IMR-90 (cell line): Measurements from ENCODE around the gene TBC1D1. TPM values are rescaled to one million over a fixed set of nuclear protein-coding genes. Genes with fewer than 3 reads are reported as not detected.

Experiments
- ATAC-seq: fragments of 200-7000 bp; cut with Tn5 transposase; 2 replicates; pipeline ENCODE4 v1.9.1; 2020; ENCODE audit warnings: low read depth, mild to moderate bottlenecking, moderate library complexity
- BruUV-seq: library from RNA; stranded (reverse); fragments of 400-500 nt; replicated peaks from 2 replicates; lab custom pipeline; 2021; lab: Mats Ljungman, UMichigan
- CTCF ChIA-PET: fragments of 300-600 bp; formaldehyde crosslinking; extraction: SDS; loops from one replicate; lab custom pipeline; 2021; ENCODE audit warnings: antibody characterized with exemption; lab: Yijun Ruan, JAX
- POLR2A ChIA-PET: fragments of 300-600 bp; sonication (Branson Sonifier 250); formaldehyde crosslinking; loops from one replicate; lab custom pipeline; 2022; ENCODE audit warnings: antibody characterized with exemption; ENCODE audit not compliant: unreplicated experiment; lab: Charles Lee
- DNase-seq: peaks from one replicate; pipeline ENCODE4 v3.0.0; 2013
- H2AFZ ChIP-seq: replicated peaks from 2 replicates; pipeline ENCODE3; 2013; ENCODE audit warnings: low read length, mild to moderate bottlenecking; ENCODE audit not compliant: poor library complexity
- H2AK5ac ChIP-seq: 2 replicates; pipeline ENCODE4 v1.6.1; 2013; ENCODE audit warnings: low read depth, low read length, inconsistent platforms
- H2AK9ac ChIP-seq: replicated peaks from 2 replicates; pipeline ENCODE3; 2013; ENCODE audit warnings: mild to moderate bottlenecking, low read depth, low read length, moderate library complexity; ENCODE audit not compliant: poor library complexity
- H2BK120ac ChIP-seq: 2 replicates; pipeline ENCODE4 v1.6.1; 2013; ENCODE audit warnings: low read depth, low read length, inconsistent platforms
- H2BK15ac ChIP-seq: 3 replicates; pipeline ENCODE4 v1.6.1; 2013; ENCODE audit warnings: low read depth, low read length, inconsistent platforms
- H2BK20ac ChIP-seq: 2 replicates; pipeline ENCODE4 v1.6.1; 2013; ENCODE audit warnings: low read depth, mild to moderate bottlenecking, inconsistent platforms, low read length, moderate library complexity
- H2BK5ac ChIP-seq: 2 replicates; pipeline ENCODE4 v1.6.1; 2013; ENCODE audit warnings: mild to moderate bottlenecking, low read depth, low read length, inconsistent platforms; ENCODE audit not compliant: poor library complexity, severe bottlenecking
- H3K14ac ChIP-seq: replicated peaks from 2 replicates; pipeline ENCODE4 v1.6.1; 2013; ENCODE audit warnings: low read depth, low read length, inconsistent platforms
- H3K18ac ChIP-seq: 2 replicates; pipeline ENCODE4 v1.6.1; 2013; ENCODE audit warnings: low read depth, low read length, control low read depth
- H3K23ac ChIP-seq: 2 replicates; pipeline ENCODE4 v1.6.1; 2013; ENCODE audit warnings: low read depth, low read length, inconsistent platforms
- H3K27ac ChIP-seq: 2 replicates; pipeline ENCODE4 v1.5.1; 2013; ENCODE audit warnings: mild to moderate bottlenecking, control low read depth, low read length; ENCODE audit not compliant: insufficient read depth
- H3K27me3 ChIP-seq: 2 replicates; pipeline ENCODE4 v1.6.1; 2013; ENCODE audit warnings: low read length; ENCODE audit not compliant: control insufficient read depth, insufficient read depth
- H3K36me3 ChIP-seq: 2 replicates; pipeline ENCODE4 v1.6.1; 2013; ENCODE audit warnings: low read length, mixed read lengths; ENCODE audit not compliant: control insufficient read depth, insufficient read depth
- H3K4ac ChIP-seq: 2 replicates; pipeline ENCODE4 v1.6.1; 2013; ENCODE audit warnings: low read depth, low read length, inconsistent platforms
- H3K4me1 ChIP-seq: 2 replicates; pipeline ENCODE4 v1.6.1; 2013; ENCODE audit warnings: low read length, mixed read lengths; ENCODE audit not compliant: control insufficient read depth, insufficient read depth
- H3K4me2 ChIP-seq: 2 replicates; pipeline ENCODE4 v1.6.1; 2013; ENCODE audit warnings: low read depth, mild to moderate bottlenecking, control low read depth, low read length, moderate library complexity
- H3K4me3 ChIP-seq: 2 replicates; pipeline ENCODE4 v1.5.1; 2013; ENCODE audit warnings: low read depth, mild to moderate bottlenecking, control low read depth, low read length, moderate library complexity; ENCODE audit not compliant: insufficient read depth
- H3K56ac ChIP-seq: 2 replicates; pipeline ENCODE4 v1.6.1; 2013; ENCODE audit warnings: low read length, inconsistent platforms; ENCODE audit not compliant: insufficient read depth; ENCODE audit errors: extremely low read depth
- H3K79me1 ChIP-seq, 2 experiments: 2 replicates each; pipeline ENCODE4 v1.6.1; 2013; ENCODE audit warnings: low read length in 2 of 2, inconsistent platforms in 1 of 2, low read depth in 1 of 2
- H3K9ac ChIP-seq: 2 replicates; pipeline ENCODE4 v1.6.1; 2013; ENCODE audit warnings: low read depth, low read length, control low read depth
- H3K9me1 ChIP-seq: 2 replicates; pipeline ENCODE4 v1.6.1; 2013; ENCODE audit warnings: low read length, inconsistent platforms; ENCODE audit not compliant: insufficient read depth
- H3K9me3 ChIP-seq: 2 replicates; pipeline ENCODE4 v1.6.1; 2013; ENCODE audit warnings: low read length; ENCODE audit not compliant: control insufficient read depth, insufficient read depth
- H4K20me1 ChIP-seq: 2 replicates; pipeline ENCODE4 v1.6.1; 2013; ENCODE audit warnings: low read length, inconsistent platforms; ENCODE audit not compliant: insufficient read depth
- H4K5ac ChIP-seq: 2 replicates; pipeline ENCODE4 v1.6.1; 2013; ENCODE audit warnings: mild to moderate bottlenecking, low read depth, low read length, control low read depth
- H4K8ac ChIP-seq, 2 experiments: 2 replicates each; pipeline ENCODE4 v1.6.1; 2013; ENCODE audit warnings: low read depth in 2 of 2, low read length in 2 of 2, control low read depth in 1 of 2, inconsistent platforms in 1 of 2
- H4K91ac ChIP-seq: 2 replicates; pipeline ENCODE4 v1.6.1; 2013; ENCODE audit warnings: low read depth, low read length, inconsistent platforms; ENCODE audit not compliant: insufficient read depth
- POLR2A ChIP-seq: IDR thresholded peaks from 2 replicates; pipeline ENCODE4 v1.6.1; 2012; ENCODE audit warnings: mild to moderate bottlenecking, low read depth, low read length
- WGBS, 2 experiments: methylation state at CpG; one replicate each; pipeline versions ENCODE4 v1.1.5 to v1.1.7; 2013; ENCODE audit warnings: missing lambda C conversion rate in 2 of 2; ENCODE audit not compliant: insufficient read length in 1 of 2; ENCODE audit errors: extremely low coverage in 2 of 2; 5-methylcytosine and 5-hydroxymethylcytosine counted together
- dilution Hi-C: fragments of 300-500 bp; cut with HindIII; formaldehyde crosslinking; loops from one replicate; pipeline ENCODE4 v1.14.3; 2018; ENCODE audit warnings: low sequenced_read_pairs; ENCODE audit not compliant: unreplicated experiment
- in situ Hi-C: fragments of 300-500 bp; cut with MboI; formaldehyde crosslinking; loops from 3 replicates; pipeline ENCODE4 v1.14.3; 2019; ENCODE audit warnings: low sequenced_read_pairs, inconsistent platforms, mixed read lengths
- intact Hi-C: fragments of 100-400 bp; cut with micrococcal nuclease; formaldehyde crosslinking; loops from 2 replicates; pipeline ENCODE4 v1.10.0; 2022
- polyA plus RNA-seq, 3 experiments: library from polyadenylated mRNA; depleted of rRNA; stranded (reverse); fragments of >200 nt; gene quantifications; 2 replicates each; pipeline ENCODE4 v1.2.3, GENCODE V29; 2012; ENCODE audit warnings: low replicate concordance in 1 of 3
- total RNA-seq: library from RNA; depleted of rRNA; stranded (reverse); fragments of >200 nt; gene quantifications from 2 replicates; pipeline ENCODE4 v1.2.3, GENCODE V29; 2012

The TBC1D1 gene
- total and polyA plus RNA-seq, 2 of the 4 experiments (the other 2 are of a cell fraction), result 42.4 to 104 TPM

- dilution Hi-C loops (no loop called here), intact Hi-C loops (loop anchor here (2.0 kb wide), 1 partner anchor 27 kb away; no protein-coding TSS in a partner anchor), in situ Hi-C loops (no loop called here)
- Histone ChIP-seq H2BK120ac (no peak overlapping the region), H3K27me3 (no peaks in the 10 kb centered on the region), H2BK5ac (no peak overlapping the region), H2AK9ac (no peak overlapping the region), H3K9ac (no peak overlapping the region), H4K8ac (no peak overlapping the region), H2BK15ac (no peak overlapping the region), H3K36me3 (no peaks in the 10 kb centered on the region), H2AK5ac (no peak overlapping the region), H3K27ac (no peak overlapping the region), H4K20me1 (peaks cover 12% of the 10 kb centered on the region; the same call in 1 of the 2 replicates), H3K56ac (no peak overlapping the region), H3K18ac (0 out of 2 replicates have a peak overlapping the region, but pooled peaks have one; percentile 22), H3K79me1 (peaks cover 15 to 61% of the 10 kb centered on the region in 2 experiments; a peak in 3 of 4 replicates), H3K14ac (no peak overlapping the region), H4K5ac (no peak overlapping the region), H3K4me3 (no peak overlapping the region), H3K23ac (no peak overlapping the region), H2AFZ (no peak overlapping the region), H4K91ac (no peak overlapping the region), H3K4ac (no peak overlapping the region), H3K9me1 (peaks cover 14% of the 10 kb centered on the region), H3K4me1 (peaks cover 20% of the 10 kb centered on the region), H3K4me2 (no peak overlapping the region), H3K9me3 (no peaks in the 10 kb centered on the region), H2BK20ac (no peak overlapping the region)
- TF ChIP-seq POLR2A, result no peak
- DNase-seq (no peak), ATAC-seq (no peak)
- ChIA-PET CTCF (no interaction called here), POLR2A (no interaction called here)
- WGBS, 2 experiments, result no CpG with 5 or more reads among the region's 3 CpGs
- no TSS peak for BruUV-seq
Observed at GRCh38 chr4:38005637-38006036, 114.8 kb downstream of the TBC1D1 start.
